ENCODE results near the gene KCNH8. TPM values are rescaled to one million over a fixed set of nuclear protein-coding genes. Genes with fewer than 3 reads are reported as not detected.

Gene KCNH8
- polyA plus RNA-seq, 3 donors = 0.03 to 0.43 TPM; not detected in 1

DNA sequence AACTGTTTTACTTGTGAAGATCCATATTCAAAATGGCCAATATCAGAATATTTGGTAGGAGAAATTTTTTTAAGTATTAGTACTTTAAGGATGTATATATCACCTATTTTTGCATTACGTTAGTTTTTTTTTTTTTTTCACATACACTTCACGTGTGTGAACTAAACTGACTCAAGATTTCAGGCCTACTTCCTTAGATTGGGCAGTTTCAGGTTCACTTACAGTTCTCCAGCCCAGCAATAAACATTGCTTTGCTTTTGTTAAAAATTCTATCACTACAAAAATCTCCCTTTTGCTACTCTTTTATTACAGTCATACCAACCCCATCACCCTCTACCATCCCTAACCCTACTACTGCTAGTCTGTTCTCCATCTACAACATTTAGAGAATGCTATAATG, 183.6 kb downstream of the KCNH8 start:
- no peak overlapping the region for H3K27ac ChIP-seq (ENCODE audit: low read depth, low read length)
- 77 to 88% (median 80%) methylated on average over 2 of the region's 2 CpGs for WGBS, 3 donors

DNA sequence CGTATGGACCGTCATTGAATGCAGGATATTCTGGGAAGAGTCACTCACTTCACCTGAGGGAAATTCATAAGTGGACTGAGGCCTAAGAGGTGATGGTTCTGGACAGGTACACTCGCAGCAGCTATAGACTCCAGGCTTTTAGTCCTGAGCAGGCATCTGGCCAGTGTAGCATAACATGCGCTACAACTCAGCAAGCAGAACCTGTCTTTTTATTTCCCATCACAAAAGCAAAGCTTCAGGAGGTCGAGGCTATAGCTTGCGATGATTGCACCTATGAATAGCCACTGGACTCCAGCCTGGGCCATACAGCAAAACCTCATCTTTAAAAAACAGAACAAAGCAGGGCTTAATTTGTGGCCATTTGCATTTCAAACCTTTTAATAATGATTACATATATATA, 185.8 kb downstream of the KCNH8 start:
- 70 to 76% (median 71%) methylated on average over 6 of the region's 6 CpGs for WGBS, 3 donors

DNA sequence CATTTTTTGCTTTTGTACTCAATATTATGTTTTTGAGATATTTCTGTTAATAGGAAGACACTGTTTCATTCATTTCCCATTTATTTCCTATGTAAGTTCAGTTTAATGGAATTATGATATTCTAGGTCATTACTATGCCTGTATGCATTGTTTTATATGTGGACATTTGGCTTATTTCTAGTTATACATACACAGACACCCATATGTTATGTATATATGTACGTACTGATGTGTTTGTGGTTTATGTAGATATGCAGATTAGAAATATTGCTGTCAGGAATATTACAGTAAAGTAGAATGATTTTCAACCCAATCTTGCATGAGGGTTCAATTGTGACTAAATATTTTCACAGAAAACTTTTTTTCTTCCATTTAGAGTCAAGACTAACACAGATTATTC, 190.5 kb downstream of the KCNH8 start:
- 81 to 89% (median 86%) methylated on average over 1 of the region's 1 CpG for WGBS, 3 donors

More for the DNA sequence above, 185.8 kb downstream of the KCNH8 start:
- no peak overlapping the region for H3K27ac ChIP-seq (ENCODE audit: low read depth, low read length)

DNA sequence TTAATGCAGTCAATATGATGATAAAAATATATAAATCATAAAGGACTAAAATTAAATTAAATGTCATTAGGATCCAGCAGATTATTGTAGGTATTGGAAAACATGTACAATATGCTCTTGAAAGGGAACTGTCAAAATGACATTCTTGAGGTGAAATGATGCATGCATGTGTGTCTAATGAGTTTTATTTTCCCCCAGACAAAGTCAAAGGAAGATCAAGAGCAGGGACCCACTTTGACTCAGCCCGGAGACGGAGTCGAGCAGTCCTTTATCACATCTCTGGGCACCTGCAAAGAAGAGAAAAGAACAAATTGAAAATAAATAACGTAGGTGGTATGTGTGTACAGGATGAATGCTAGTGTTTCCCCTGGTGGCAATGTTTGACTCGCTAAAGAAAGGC, 194.1 kb downstream of the KCNH8 start:
- H3K27ac ChIP-seq (ENCODE audit: low read depth, low read length) = no peak overlapping the region
- WGBS, 3 donors = 83 to 86% (median 85%) methylated on average over 5 of the region's 5 CpGs

More for the DNA sequence above, 190.5 kb downstream of the KCNH8 start:
- H3K27ac ChIP-seq (ENCODE audit: low read depth, low read length) = no peak overlapping the region

DNA sequence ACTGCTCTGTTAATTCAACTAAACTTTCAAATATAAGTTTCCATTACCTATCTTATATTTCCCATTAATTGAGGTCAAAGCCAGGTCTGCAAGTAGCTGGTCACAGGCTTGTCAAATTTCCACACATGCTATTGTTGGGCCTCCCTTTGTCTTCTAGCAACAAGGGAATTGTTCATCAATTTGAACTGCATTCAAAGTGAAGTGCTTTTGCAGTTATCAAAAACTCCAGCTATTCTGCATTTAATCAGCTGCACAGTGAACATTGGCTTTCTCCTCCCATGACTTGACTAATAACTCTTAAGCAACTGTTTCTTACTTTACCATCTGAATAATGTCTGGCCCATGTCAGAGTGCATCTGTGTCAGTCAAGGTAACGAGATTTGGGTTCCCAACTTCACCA, 198.4 kb downstream of the KCNH8 start:
- no peak overlapping the region for H3K27ac ChIP-seq (ENCODE audit: low read depth, low read length)
- 35 to 55% (median 46%) methylated on average over 1 of the region's 1 CpG for WGBS, 3 donors

DNA sequence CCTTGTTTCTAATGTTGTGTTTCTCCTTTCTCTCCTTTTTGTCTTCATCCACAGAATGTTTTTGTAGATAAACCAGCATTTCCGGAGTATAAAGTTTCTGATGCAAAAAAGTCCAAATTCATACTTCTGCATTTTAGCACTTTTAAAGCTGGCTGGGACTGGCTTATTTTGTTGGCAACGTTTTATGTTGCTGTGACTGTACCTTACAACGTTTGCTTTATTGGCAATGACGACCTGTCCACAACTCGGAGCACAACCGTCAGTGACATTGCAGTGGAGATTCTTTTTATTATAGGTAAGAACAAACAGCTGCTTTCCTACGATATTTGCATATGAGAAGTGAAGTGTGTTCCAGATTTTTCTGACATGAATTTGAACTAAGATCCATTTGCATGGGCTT, 199.4 kb downstream of the KCNH8 start:
- H3K27ac ChIP-seq (ENCODE audit: low read depth, low read length) = no peak overlapping the region
- WGBS, 3 donors = 28 to 41% (median 33%) methylated on average over 7 of the region's 7 CpGs

DNA sequence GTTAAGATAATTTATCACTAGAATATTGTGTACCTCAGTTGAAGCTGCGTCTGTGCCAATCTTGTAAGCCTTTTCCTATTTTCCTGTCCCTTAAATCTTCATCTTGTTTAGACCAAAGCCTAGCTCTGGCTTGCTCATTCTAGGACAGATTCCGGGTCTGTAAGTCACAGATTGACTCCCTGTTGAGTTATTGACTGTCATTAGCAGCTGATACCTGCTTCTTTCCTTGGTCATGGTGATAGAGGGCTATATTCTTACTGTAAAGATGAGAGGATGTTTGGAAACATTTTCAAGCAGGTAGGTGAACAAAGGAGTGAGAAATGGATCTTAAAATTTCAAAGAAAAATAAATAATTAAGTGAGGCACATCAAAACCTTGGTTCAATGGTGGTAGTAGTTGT, 200.2 kb downstream of the KCNH8 start:
- WGBS, 3 donors = 61 to 66% (median 61%) methylated on average over 2 of the region's 2 CpGs
- no peak overlapping the region for H3K27ac ChIP-seq (ENCODE audit: low read depth, low read length)

DNA sequence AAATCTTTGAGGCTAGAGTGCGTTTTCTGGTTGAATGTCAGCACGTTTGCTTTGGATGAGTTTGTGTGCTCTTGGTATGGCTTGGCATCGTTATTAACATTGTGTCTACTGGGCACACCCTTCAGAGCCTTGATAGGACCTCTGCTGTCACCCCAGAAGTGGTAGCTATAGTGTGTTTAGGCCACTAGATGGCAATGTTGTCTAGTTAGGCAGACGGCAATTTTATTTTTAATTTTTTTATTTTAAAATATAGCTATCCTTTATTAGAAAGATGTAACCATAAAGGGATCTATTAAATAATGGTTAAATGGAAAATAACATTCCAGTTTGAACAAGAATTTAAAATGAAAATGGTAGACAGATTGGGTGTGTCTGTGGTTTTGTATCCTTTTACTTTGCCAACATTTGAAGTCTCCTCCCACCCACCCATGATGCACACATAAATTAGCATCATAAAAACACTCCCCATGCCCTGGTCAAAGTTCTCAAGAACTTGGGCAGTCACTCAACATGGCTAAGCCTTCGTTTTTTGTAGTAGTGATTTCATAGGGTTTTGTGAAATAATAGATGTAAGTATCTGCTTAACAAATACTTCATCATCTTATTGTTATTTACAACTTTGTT, 200.7 kb downstream of the KCNH8 start:
- H3K27ac ChIP-seq (ENCODE audit: low read depth, low read length) = no peak overlapping the region
- 22 to 32% (median 27%) methylated on average over 5 of the region's 5 CpGs for WGBS, 3 donors

DNA sequence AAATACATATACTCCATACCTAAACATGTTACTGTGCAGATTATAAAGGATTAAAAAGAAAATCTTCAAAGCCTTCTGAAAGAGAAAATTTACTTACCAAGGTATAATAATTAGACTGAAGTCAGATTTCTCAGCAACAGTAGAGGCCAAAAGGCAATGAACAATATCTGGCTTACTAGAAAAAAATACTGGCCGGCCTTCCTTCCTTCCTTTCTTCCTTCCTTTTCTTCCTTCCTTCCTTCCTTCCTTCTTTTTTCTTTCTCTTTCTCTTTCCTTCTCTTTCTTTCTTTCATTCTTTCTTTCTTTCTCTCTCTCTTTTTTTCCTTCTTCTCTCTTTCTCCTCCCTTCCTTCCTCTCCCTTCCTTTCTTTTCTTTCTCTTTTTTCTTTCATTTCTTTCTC, 209.6 kb downstream of the KCNH8 start:
- H3K27ac ChIP-seq (ENCODE audit: low read depth, low read length) = no peak overlapping the region
- 62 to 82% (median 71%) methylated on average over 1 of the region's 1 CpG for WGBS, 3 donors

DNA sequence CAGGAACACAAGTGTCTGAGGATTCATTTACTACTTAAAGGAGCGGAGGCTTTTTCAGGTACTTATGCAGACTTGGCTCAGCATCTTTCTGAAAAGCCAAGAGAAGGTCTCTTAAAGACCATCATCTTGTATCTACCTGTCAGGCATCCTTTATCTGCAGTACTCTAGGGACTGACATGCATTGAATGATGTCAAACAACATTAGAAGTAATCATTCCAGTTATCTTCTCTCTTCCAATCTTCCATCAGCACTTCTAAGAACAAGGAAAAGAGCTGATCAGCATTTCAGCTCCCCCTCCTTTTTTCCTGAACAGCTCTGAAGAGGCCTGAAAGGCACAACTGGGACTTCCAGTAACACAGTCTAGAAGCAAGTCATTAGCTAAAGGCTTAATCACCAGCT, 214.8 kb downstream of the KCNH8 start:
- 89 to 93% (median 89%) methylated on average over 1 of the region's 1 CpG for WGBS, 3 donors
- no peak overlapping the region for H3K27ac ChIP-seq (ENCODE audit: low read depth, low read length)

DNA sequence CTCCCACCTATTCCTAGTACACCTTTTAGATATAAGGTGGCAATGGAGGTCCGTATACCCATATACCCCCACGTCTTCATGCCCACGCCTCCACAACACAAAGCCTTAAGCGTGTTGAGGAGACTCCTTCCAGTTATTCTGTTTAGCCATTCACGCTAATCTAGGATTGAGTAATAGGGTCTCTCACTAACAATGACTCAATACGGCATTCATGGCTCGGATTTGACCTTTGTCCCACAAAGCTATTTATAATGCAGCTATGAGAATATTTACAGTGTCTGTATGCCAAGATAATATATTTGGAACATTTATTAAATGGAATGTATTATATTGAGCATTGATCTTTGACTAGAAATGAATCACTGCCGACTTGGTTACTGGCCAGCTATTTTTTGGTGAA, 215.8 kb downstream of the KCNH8 start:
- H3K27ac ChIP-seq (ENCODE audit: low read depth, low read length) = no peak overlapping the region
- WGBS, 3 donors = 56 to 85% (median 78%) methylated on average over 8 of the region's 8 CpGs

DNA sequence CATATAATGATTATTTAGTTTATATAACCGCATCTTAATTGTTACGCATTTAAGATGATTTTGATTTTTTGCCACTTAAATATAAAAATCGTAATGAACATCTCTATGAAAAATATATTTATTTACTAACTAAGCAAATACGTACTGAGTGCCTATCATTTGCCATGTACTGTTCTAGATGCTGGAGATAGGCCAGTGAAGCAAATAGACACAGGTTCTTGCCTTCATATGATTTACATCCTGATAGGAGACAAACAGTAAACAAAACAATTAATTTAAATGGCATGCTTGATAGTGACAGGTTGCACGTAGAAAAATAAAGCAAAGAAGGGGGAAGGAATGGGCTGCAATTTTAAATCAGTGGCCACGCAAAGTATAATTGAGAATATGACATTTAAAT, 217.2 kb downstream of the KCNH8 start:
- no peak overlapping the region for H3K27ac ChIP-seq (ENCODE audit: low read depth, low read length)
- WGBS, 3 donors = 63 to 88% (median 86%) methylated on average over 6 of the region's 6 CpGs

DNA sequence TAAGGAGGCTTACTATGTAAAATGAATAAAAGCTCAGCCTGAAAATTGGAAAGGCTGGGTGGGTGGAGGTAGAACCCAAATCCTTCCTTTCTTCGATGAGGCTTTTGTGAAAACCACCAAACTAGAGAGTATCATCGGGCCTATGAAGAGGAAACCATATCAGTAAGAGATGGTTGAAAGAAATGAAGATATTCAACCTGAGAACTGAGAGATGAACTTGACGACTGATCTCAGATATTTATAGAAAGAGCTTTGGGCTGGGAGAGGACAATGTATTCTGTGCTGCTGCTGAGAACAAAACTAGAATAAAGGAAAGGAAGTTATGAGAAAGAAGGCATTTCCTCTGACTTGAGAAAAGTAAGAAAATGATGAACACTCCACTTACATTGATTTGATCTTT, 236.6 kb downstream of the KCNH8 start:
- WGBS, 3 donors = 76 to 82% (median 76%) methylated on average over 3 of the region's 3 CpGs
- H3K27ac ChIP-seq (ENCODE audit: low read depth, low read length) = no peak overlapping the region

DNA sequence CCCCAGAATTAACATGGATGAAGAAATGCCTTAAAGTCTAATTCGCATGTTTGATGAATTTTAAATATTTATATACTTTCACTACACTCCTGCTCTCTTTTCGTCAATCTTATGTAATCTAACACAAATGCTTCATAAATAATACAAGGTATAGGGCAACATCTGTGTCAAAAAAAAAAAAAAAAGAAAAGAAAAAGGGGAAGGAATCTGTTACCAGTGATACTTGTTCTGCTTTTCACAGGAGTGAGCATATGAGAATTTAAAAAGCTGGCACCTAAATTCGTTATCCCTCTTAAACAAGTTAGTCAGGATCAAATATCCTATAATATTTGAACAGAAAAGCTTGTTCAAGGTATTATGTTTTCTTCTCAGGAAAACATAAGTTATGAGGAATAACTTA, 243.8 kb downstream of the KCNH8 start:
- no peak overlapping the region for H3K27ac ChIP-seq (ENCODE audit: low read depth, low read length)
- WGBS, 3 donors = 53 to 81% (median 67%) methylated on average over 3 of the region's 3 CpGs

DNA sequence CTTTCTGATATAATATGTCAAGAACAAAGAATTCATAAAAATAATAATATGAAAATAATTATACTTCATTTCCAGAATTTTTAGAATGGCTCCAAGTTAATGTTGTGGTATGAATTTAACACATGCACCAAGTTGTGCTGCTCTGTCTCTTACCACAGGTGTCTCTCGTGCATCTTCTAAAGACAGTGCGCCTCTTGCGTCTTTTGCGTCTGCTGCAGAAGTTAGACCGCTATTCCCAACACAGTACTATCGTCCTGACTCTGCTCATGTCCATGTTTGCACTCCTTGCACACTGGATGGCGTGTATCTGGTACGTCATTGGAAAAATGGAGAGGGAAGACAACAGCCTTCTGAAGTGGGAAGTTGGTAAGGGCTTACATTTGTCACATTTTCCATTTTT, 246.6 kb downstream of the KCNH8 start:
- WGBS, 3 donors = 91% methylated on average over 8 of the region's 8 CpGs

DNA sequence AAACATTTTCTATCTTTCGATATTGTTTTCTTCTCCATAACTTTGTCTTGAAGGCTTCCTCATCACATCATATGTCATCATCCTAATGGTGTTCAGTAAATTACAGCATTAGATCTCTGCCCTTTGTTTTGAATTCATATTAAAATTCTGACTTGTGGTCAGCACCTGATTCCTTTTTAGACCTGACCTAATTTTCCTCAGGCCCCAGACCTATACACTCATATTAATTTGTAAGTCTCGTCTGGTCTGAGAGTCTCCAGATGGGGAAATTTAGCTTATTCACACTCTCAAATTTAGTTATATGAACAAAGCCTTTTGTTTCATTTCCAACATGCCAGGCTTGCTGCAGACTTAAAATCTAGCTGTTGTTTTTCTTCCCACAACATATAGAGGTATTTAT, 248.4 kb downstream of the KCNH8 start:
- WGBS, 3 donors = 77 to 83% (median 83%) methylated on average over 2 of the region's 2 CpGs
- H3K27ac ChIP-seq (ENCODE audit: low read depth, low read length) = no peak overlapping the region

More for the DNA sequence above, 246.6 kb downstream of the KCNH8 start:
- H3K27ac ChIP-seq (ENCODE audit: low read depth, low read length) = no peak overlapping the region

DNA sequence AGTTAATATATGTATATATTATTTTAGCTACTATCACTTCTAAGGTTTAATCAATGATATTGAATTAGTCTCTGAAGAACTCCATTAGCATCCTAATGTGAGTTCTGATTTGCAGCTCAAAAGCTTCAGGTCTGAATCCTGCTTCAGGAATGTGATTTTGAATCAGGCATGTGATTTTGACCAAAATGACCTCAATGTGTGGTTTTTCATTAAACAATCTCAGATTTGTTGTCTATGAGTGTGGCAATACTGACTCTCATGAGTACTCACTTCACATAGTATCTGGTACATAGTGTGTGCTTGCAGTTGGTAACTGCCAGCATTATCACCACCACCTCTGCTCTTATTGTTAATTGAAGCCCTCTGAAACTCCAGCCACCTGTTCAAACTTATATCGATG, 251.0 kb downstream of the KCNH8 start:
- 82 to 94% (median 85%) methylated on average over 1 of the region's 1 CpG for WGBS, 3 donors
- H3K27ac ChIP-seq (ENCODE audit: low read depth, low read length) = no peak overlapping the region

DNA sequence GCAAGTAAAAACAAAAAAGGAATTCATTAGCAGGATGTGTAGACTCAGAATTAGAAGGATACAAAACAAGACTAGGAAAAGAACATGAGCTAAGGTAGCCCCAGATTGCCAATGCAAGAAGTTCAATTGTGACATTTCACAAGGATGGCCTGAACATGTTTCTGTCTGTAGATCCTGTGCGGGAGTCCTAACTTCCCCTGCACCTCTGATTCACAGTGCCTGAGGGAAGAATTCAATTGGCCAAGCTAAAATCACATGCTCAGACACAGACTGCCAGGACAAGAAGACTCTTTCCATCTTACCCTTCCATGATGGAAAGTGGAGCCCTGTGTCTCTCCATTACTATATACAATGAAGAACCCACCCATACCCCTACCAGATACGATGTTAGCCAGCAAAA, 251.5 kb downstream of the KCNH8 start:
- H3K27ac ChIP-seq (ENCODE audit: low read depth, low read length) = no peak overlapping the region
- 80 to 91% (median 83%) methylated on average over 2 of the region's 2 CpGs for WGBS, 3 donors

DNA sequence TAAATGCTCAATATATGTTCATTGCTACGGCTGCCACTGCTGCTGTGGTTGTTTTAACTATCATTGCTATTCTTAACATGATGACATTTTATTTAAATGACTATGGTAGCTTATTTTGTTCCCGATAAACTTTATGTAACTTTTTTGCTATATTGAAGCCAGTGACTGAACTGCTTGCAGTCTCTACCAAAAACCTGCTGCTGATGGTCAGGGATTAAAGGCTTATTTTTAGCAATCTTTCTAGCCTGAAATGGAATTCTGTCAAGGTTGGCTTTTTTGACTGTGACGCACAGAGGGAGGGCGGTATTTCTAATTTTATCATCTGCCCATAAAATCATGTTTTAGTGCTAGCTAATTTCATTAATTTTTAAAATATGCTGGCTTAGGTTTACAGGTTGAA, 271.8 kb downstream of the KCNH8 start:
- H3K27ac ChIP-seq (ENCODE audit: low read depth, low read length) = no peak overlapping the region
- WGBS, 3 donors = 57 to 88% (median 78%) methylated on average over 4 of the region's 4 CpGs

DNA sequence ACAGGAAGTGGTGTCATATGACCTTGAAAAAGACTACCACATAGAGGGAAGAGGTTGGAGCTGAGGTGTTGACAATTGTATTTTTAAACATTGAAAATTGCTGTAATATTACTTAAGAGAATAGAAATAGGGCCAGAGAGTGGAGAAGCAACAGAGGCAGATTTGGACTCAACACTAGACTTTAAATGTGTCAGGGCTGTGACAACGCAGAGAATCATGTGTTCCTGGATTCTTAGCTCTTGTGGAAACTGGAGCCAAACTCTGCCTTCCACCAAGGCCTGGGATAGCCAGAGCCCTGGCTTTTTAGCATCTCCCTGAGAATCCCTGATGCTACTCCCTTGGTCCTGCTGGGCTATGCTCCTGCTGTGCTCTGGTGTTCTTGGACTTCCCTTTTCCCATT, 277.5 kb downstream of the KCNH8 start:
- 86 to 100% (median 94%) methylated on average over 1 of the region's 1 CpG for WGBS, 3 donors
- H3K27ac ChIP-seq (ENCODE audit: low read depth, low read length) = no peak overlapping the region

Data from adipose tissue (tissue), 3 donors.